ENCODE data around the gene UNKL. TPM values are rescaled to one million over a fixed set of nuclear protein-coding genes. Genes with fewer than 3 reads are reported as not detected.

Gene UNKL
- total and polyA plus RNA-seq, 2 of the 8 experiments (the other 6 are each of a cell fraction or from before 2014, with no cell fraction given), result 25.1 to 31.8 TPM

- no peak overlapping the region for H2AK5ac ChIP-seq (ENCODE audit: low read depth, low read length)
These were observed 24.7 kb downstream of the UNKL start for GRCh38 chr16:1389762-1390161.

More at GRCh38 chr16:1389762-1390161, 24.7 kb downstream of the UNKL start:
- Histone ChIP-seq H3K56ac (replicated peaks; ENCODE audit: insufficient read length, low read depth, low read length) (no peak overlapping the region), H3K9me3 (ENCODE audit: insufficient read depth in 2 of 2, low read depth in 1 of 2, low read length in 1 of 2) (no peaks in the 10 kb centered on the region), H2AFZ (ENCODE audit: low read length) (no peak overlapping the region), H3K4me2 (ENCODE audit: insufficient read depth in 1 of 2, low read depth in 2 of 2, low read length in 2 of 2) (no peak overlapping the region), H3K4me1 (replicated peaks in 1 of 4; ENCODE audit: control insufficient read depth in 3 of 4, insufficient read depth in 4 of 4, low read length in 3 of 4) (no peaks in the 10 kb centered on the region), H3K9ac (replicated peaks in 1 of 4; ENCODE audit: extremely low read depth in 1 of 4, low read depth in 3 of 4, low read length in 3 of 4) (no peak overlapping the region), H3K79me2 (ENCODE audit: control insufficient read depth in 1 of 2, insufficient read depth in 2 of 2, low read length in 2 of 2) (no peaks in the 10 kb centered on the region), H3K23me2 (ENCODE audit: low read depth, low read length) (no peaks in the 10 kb centered on the region), H3K18ac (ENCODE audit: extremely low read depth, low read length) (no peak overlapping the region), H3K27me3 (replicated peaks in 1 of 4; ENCODE audit: control insufficient read depth in 3 of 4, extremely low read depth in 1 of 4, insufficient read depth in 3 of 4, low read length in 3 of 4) (no peaks in the 10 kb centered on the region), H4K91ac (replicated peaks; ENCODE audit: insufficient read length, low read length) (no peak overlapping the region), H4K20me1 (replicated peaks in 1 of 2; ENCODE audit: control insufficient read depth in 1 of 2, insufficient read depth in 2 of 2, low read length in 2 of 2) (peaks cover 0 to 5% of the 10 kb centered on the region in 2 experiments), H2BK12ac (ENCODE audit: low read depth, low read length) (no peak overlapping the region), H2BK5ac (ENCODE audit: low read depth, low read length) (no peak overlapping the region), H2BK15ac (ENCODE audit: low read length) (no peak overlapping the region), H3K79me1 (ENCODE audit: low read depth, low read length) (no peaks in the 10 kb centered on the region), H4K5ac (ENCODE audit: insufficient read length, low read depth, low read length) (no peak overlapping the region), H3K27ac (ENCODE audit: low read depth, low read length) (no peak overlapping the region), H3K23ac (ENCODE audit: insufficient read length) (no peak overlapping the region), H3K4ac (replicated peaks; ENCODE audit: insufficient read length, low read depth, low read length) (no peak overlapping the region), H2BK20ac (ENCODE audit: low read length) (no peak overlapping the region), H3K14ac (ENCODE audit: insufficient read length) (no peak overlapping the region), H2BK120ac (replicated peaks; ENCODE audit: low read depth, low read length) (no peak overlapping the region), H3K4me3 (ENCODE audit: extremely low read depth in 1 of 4, insufficient read depth in 2 of 4, low read depth in 3 of 4, low read length in 4 of 4) (no peak overlapping the region), H3K36me3 (ENCODE audit: control insufficient read depth in 2 of 4, insufficient read depth in 4 of 4, low read length in 3 of 4) (peaks cover 3 to 9% (median 4%) of the 10 kb centered on the region in 4 experiments; a peak in 5 of 8 replicates), H4K8ac (ENCODE audit: extremely low read depth, insufficient read depth, low read length) (no peak overlapping the region)
- TF ChIP-seq CTCF (IDR thresholded peaks at IDR 0.05; ENCODE audit: control extremely low read depth in 1 of 3, insufficient read depth in 1 of 3, low read depth in 1 of 3, low read length in 3 of 3) (no peak), ASH2L (IDR thresholded peaks at IDR 0.05; ENCODE audit: low read length) (no peak), SIN3A (conservative IDR thresholded peaks at IDR 0.05 in 1 of 2, IDR thresholded peaks at IDR 0.05 in 1 of 2; ENCODE audit: low read depth in 1 of 2, low read length in 2 of 2) (no peak), YY1 (IDR thresholded peaks at IDR 0.05; ENCODE audit: low read depth, low read length) (no peak)
- ChIA-PET CTCF (ENCODE audit: partially characterized antibody) (interaction anchor here (0.9 to 1.4 kb wide), 2 partner anchors 14 to 26 kb away, joined by 3 read pairs; no protein-coding TSS in a partner anchor), POLR2A (ENCODE audit: partially characterized antibody) (interaction anchor here (1.1 to 1.5 kb wide), 2 partner anchors 10 to 31 kb away, joined by 3 read pairs; partner anchors contain the start of gene UQCC4)
- WGBS, 2 experiments (ENCODE audit: extremely low coverage in 1 of 2, insufficient coverage in 1 of 2, insufficient read length in 1 of 2, insufficient replicate concordance in 2 of 2, low coverage in 1 of 2, low lambda C conversion rate in 2 of 2, missing lambda C conversion rate in 1 of 2), result 93% methylated on average over 7 of the region's 7 CpGs; no CpG with 5 or more reads in 1 of the 2 experiments
- FAIRE-seq (no peak), DNase-seq (ENCODE audit: low read depth in 1 of 2, low spot score in 2 of 2) (no peak)
